Measurements from ENCODE around the gene SMOC2.

The SMOC2 gene

GRCh38 chr6:168494726-168495125 lies 53.7 kb downstream of the SMOC2 start:
- DNase-seq: no peak

DNA sequence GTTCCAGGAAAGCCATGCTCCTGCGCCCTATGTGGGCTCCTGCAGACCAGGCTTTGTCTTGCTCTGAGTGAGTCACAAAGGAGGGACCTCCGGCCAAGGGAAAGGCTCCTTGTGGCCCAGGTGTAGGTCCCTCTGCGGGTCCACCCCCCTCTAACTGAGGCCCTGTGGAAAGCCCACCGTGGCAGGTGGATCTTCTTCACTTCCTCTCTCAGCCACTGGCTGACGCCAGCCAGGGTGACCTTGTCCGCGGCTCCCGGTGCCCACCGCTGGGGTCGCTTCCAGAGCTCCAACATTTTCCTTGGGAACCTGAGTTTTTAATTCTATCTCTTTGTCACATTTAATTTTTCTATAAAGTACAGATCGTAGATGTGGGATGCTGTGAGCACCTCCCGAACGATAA lies 54.1 kb downstream of the SMOC2 start:
- DNase-seq: no peak

DNA sequence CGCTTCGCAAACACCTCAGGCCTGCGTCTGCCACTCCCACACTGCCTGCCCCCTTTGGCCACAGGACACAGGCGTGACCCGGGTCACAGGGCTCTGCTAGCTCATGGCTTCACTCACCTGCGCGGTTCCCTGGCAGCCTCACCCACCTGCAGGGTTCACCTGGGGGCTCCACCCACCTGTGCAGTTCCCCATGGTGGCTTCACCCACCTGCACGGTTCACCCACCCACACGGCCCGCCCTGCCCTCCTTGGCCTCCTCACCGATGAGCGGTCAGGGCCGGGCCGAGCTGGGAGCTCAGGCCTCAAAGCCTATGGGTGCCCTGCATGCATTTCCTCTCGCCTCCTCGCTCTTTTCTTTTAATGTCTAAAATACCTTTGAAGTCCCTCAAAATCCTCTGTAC lies 54.7 kb downstream of the SMOC2 start:
- DNase-seq: no peak

DNA sequence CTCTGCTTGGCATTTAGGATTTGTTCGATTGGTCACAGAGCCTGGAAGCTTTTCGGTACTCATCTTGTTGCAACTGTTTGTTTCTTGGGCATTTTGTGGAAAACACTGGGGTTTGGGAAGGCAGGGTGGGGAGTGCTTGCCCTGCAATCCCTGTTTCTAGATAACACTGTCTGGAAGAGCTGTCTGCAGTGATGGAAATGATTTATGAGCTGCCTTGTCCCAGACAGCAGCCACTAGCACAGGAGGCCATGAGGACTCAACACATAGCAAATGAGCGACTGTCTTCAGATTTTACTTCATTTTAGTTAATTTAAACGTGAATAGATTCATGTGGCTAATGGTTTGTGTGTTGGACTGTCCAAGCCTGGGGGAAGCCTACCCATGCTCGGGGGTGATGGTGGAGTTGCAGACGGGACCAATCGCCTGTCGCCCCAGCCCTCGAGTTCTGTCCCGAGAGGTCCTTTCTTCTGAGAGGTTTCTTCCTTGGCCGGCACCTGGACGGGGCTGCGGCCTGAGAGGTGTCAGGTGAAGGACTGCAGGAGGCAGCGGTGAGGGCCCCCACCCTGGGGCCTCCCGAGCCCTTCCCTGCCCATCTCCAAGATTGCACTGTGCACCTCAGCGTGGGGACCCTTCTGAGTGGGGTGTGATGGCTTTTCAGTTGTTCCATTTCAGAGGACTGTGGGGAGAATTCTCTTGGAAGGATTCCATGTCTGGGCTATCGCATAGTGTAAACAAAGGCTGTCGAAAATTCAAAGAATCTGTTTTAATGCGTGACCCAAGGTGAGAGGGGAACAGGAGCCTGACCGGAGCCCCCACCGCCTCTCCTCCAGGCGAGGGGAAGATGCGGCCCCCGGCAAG lies 55.4 kb downstream of the SMOC2 start:
- DNase-seq: no peak

DNA sequence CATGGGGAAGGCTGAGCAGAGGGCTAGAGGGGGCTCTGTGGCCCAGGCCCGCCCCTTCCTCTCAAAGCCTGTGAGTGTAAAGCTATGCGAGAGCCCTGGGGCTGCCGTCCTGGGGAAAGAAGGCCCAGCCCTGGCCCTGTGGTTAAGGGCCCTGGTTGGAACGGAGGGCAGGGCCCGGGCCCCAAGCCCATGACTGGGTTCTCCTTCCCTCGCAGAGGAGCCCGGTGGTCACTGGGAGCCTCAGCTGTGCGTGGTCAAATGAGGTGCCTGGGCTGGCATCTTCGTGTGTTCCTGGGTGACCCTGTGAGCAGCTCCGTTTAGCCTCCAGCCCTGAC lies 56.0 kb downstream of the SMOC2 start:
- no peak for DNase-seq

- no peak for DNase-seq
These were observed 56.4 kb downstream of the SMOC2 start for GRCh38 chr6:168497381-168497780.

DNA sequence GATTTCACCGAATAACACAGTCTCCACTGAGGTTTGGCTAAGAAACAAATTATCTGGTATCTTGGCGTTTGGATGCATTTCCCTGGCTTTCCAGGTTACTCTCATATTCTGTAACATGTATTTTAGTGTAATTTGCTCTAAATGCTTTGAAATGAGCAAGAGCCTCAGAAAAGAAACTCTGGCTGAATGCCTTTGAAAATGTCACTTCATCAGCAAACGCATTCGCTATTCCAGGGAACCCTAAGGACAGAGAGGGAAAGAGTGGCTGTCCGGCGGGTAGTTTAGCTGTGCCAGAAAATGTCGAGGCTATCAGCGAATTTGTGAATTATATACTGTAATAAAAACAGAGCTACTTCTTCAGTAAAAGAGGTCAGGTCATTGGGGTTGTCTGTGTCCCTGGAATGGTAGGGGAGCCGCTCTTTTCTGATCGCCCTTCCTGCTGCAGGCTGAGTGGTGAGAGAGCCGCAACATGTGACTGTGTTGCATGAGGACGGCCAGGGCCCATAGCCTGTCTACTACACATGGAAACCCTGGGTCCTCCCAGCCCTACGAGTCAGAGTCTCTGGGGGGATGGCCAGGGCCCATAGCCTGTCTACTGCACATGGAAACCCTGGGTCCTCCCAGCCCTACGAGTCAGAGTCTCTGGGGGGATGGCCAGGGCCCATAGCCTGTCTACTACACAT lies 57.3 kb downstream of the SMOC2 start:
- no peak for DNase-seq

DNA sequence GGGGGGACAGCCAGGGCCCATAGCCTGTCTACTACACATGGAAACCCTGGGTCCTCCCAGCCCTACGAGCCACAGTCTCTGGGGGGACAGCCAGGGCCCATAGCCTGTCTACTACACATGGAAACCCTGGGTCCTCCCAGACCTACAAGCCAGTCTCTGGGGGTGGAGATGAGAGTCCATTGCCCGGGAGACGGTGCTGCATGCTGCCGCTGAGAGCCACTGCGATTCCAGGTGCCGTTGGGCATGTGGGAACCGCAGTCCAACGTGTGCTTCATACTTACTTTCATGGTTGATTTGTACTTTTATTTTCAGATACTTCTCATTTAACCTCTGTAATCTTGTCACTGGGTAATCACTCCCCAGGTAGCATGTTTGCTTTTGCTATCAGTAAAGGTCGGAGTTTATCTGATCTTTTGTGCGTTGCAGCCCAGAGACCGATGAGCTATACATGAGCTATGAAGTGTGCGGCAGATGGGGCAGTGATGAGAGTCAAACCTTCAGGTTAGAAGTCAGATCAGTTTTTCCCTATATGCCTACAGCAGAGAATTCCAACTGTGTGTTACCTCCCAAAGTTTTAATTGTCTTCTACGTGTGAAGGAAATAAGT lies 58.2 kb downstream of the SMOC2 start:
- DNase-seq: no peak

DNA sequence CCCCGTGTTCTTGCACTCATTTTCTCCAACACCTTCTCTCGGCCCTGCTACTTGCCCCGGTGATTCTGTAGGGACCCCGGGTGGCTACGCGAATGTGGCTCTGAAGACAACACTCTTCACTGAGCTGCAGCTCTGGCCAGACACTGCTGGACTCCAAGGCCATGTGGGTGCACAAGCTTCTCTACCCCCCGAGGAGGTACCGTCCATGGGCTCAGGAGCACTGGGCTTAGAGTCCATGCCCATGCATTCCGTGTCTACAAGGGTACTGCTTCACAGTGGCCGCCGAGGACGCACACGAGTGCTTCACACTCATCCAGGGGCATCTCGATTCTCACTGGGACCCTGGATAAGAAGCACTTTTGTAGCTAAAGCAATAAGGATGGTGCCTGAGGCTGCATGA lies 59.5 kb downstream of the SMOC2 start:
- DNase-seq: no peak

GRCh38 chr6:168501561-168501960 lies 60.6 kb downstream of the SMOC2 start:
- DNase-seq: no peak

DNA sequence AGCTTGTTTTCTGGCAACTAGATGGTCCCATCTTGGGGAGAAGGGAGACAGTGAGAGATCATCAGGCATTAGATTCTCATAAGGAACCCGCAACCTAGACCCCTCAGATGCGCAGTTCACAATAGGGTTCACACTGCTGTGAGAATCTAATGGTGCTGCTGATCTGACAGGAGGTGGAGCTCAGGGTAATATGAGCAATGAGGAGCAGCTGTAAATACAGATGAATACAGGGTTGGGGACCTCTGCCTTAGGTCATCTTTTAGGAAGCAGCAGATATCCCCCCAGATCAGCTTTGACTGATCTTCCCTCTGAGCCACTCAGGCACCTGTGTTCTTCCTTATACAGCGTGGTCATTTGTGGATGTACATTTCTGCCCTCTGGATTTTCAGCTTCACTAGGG lies 63.4 kb downstream of the SMOC2 start:
- DNase-seq: no peak

DNA sequence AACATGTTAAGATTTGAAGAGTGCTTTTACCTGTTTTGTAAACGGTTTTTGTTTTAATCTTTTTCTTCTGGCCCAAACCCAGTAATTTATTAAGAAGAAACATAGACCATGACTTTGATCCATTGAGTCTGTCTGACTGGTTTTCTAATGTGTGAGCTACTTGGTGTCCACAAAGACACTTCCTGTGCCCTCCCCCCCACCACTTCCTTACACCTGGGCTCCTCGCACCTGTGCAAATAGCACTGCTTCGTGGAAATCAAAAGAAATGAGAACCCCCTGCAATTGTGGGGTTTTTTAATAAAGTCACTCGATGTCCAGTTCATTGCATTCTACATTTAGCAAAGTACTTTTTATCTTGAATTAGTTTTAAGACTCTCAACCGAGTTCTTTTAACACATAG lies 65.5 kb downstream of the SMOC2 start:
- no peak for DNase-seq

- DNase-seq: no peak
These were observed 66.3 kb downstream of the SMOC2 start for GRCh38 chr6:168507297-168507696.

- no peak for DNase-seq
These were observed 66.7 kb downstream of the SMOC2 start for GRCh38 chr6:168507730-168508129.

- DNase-seq: no peak
These were observed 67.9 kb downstream of the SMOC2 start for GRCh38 chr6:168508903-168509302.

DNA sequence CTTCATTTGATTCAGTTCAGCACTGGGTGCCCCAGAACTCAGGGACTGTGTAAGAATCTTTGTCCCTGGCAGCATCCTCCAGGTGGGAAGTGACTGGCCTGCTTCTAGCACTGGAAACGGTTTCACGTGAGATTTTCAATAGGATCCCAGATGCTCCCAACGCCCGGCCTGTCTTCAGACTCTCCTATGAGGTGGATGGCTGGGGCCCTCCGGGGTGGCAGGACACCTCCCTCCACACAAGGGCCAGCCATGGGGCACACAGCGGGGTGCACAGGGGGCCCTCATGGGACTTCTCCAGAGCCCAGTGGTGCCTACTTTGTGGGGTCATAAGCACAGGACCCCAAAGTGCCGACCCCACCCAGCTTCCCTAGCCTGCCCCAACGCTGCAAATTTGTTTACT lies 72.8 kb downstream of the SMOC2 start:
- DNase-seq: no peak

DNA sequence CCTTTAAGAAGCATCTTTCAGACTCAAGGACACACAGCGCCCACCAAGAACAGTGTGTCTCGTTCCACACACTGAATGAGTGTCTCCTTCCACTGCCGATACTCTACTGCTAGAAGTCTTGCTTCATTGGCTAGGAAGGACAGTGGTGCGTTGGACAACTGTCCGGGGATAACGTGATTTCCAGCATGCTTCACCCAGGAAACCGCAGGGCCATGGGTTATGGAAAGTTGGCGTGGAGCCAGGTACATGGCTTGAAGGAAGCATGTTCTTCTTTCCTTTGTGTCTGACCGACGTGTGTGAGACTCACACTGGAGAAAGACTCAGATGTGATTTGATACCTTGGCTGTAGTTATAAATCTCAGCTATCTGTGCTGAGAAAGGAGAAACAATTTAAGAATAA lies 73.2 kb downstream of the SMOC2 start:
- no peak for DNase-seq

DNA sequence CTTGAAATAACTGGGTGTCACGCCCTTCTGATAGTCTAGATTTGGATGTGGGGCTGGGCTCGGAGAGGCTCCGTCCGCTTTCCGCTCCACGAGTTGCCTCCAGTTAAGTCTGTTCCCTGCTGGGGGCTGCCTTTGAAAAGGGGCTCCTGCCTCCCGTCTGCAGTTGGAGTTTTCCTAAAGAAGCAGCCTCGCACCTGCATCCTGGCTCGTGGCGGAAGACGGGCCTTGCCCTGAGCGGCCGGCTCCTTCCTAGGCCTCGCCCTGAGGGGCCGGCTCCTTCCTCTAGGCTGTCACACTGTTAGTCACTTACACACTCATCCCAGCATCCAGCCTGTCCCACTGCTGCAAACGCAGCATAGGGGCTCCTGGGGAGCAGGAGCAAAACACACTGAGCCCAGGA lies 74.4 kb downstream of the SMOC2 start:
- DNase-seq: no peak

DNA sequence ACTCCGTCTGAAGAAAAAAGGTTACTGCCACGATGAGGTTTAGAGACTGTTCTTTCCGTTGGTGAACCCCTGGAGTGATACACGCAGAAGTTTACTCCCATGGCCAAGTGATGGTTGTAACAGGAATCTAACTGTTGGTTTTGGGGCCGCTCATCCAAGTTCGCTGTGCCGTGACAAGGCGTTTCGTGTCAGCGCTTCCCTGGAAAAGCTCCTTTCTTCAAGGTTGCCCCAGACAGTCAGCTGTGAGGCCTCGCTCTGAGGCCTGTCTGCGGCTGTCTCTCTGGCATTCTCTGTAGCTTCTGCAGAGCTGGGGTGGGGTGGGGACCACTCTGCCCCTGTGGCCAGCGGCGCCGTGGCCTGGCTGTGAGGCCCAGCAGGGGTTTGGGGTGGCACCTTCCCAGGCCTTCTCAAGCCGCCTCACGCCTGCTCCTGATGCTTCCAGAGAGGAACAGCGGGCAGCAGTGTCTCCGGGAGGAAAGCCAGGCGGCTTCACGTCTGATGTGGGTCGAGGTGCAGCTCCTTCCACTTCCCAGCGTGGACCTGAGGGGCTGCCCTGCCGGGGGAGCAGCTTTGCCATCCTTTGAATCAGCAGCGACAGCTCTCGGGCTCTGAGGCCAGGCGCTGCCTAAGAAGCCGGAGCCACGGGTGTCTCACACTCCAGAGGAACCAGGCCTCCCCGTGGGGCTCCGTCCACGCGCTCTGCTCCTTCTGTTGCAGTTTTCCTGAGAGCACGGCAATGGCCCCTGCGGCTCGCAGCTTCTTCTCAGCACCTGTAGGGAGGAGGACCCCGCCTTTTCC lies 76.2 kb downstream of the SMOC2 start:
- no peak for DNase-seq

DNA sequence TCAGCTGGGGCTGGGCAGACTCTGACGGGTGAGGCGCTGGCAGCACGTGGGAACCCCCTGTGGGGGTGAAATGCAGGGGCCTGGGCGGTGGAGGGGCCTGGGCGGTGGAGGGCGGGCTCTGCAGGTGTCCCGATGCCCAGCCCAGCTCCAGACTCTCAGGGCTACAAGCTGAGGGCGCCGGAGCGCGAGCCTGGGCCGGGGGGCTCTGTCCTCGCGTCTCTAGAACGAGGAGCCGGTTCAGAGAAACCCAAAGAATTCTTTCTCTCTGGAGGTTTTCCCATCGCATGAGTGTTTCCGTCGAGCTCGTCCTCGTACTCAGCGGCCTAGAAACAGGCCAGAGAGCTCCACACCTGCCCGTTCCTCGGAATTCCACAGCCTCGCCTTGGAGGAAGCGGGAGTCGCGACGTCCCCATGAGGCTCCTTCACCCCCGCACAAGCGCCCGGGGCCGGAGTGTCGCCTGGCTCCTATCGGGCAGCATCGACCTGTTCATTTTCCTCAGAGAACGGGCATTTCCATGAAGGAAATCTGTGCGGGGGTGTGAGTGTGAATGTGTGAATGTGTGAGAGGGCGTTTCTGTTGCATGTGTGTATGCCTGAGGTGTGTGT lies 76.9 kb downstream of the SMOC2 start:
- no peak for DNase-seq

DNA sequence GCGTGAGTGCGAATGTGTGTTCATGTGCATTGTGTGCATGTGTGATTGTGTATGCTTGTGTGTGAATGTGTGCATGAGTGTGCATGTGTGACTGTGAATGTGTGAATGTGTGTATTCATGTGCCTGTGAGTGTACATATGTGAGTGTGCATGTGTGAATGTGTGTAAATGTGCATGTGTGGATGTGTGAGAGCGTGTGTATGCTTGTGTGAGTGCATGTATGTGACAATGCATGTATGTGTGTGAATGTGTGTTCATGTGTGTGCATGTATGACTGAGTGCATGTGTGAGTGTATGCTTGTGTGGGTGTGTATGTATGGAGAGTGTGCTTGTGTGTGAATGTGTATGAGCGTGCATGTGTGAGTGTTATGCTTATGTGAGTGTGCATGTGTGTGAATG lies 77.4 kb downstream of the SMOC2 start:
- DNase-seq: no peak

DNA sequence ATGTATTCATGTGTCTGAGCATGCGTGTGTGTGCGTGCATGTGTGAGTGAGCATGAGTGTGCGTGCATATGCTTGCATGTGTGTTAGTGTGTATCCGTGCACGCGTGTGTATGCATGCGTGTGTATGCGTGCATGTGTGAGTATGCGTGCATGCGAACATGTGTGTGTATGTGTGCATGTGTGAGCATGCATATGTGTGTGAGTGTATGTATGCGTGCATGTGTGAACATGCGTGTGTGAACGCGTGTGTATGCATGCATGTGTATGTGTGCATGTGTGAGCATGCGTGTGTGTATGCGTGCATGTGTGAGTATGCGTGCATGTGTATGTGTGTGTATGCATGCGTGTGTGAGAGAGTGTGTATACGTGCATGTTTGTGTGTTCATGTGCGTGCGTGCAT lies 77.9 kb downstream of the SMOC2 start:
- no peak for DNase-seq

DNA sequence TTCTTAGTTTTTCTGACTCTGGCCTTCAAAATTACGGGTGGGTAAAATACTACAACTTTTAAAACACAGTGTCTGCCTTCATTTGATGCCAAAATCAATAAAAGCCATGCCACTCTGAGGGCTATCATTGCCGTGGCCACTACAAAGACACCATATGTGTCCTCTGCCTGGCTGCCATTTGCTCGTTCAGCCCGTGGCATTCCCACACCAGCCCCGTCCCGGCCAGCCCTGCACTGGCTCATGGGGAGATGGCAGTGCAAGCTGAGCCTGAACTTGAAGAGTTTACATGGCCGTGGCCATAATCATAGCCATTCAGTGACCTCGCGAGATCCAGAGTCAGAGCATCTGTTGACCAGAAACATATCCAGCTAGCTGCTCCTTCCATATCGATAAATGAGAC lies 79.2 kb downstream of the SMOC2 start:
- no peak for DNase-seq

All from midbrain (tissue), 1 donor.